Heart left ventricle (tissue), 16 donors: ENCODE results near the gene KCTD5. TPM values are rescaled to one million over a fixed set of nuclear protein-coding genes. Genes with fewer than 3 reads are reported as not detected.

ENCODE experiments used
- ATAC-seq, 4 donors: fragments of 200-7000 bp; cut with Tn5 transposase; one replicate each; pipeline ENCODE4 v1.9.1; 2020 to 2022; ENCODE audit warnings: moderate library complexity in 4 of 4, mild to moderate bottlenecking in 3 of 4, moderate number of reproducible peaks in 1 of 4
- DNase-seq, 5 donors: peaks; one replicate each; pipeline ENCODE4 v3.0.0-alpha.2; 2020
- H3K27ac ChIP-seq, 12 donors: fragments of 200-600 bp; sonication (generic) in 4 of 12; one replicate each; pipeline versions ENCODE4 v1.5.0 to v1.8.0; 2016 to 2022; ENCODE audit warnings: mild to moderate bottlenecking in 2 of 12
- H3K27me3 ChIP-seq, 9 donors: fragments of 200-600 bp; sonication (generic) in 2 of 9; one replicate each; pipeline versions ENCODE4 v1.5.1 to v1.8.0; 2016 to 2022; ENCODE audit warnings: mild to moderate bottlenecking in 3 of 9
- H3K36me3 ChIP-seq, 9 donors: fragments of 200-600 bp; sonication (generic) in 2 of 9; one replicate each; pipeline versions ENCODE4 v1.5.0 to v1.8.0; 2018 to 2022; ENCODE audit warnings: mild to moderate bottlenecking in 2 of 9
- H3K4me1 ChIP-seq, 12 donors: fragments of 200-600 bp; sonication (generic) in 4 of 12; one replicate each; pipeline versions ENCODE4 v1.5.0 to v1.8.0; 2016 to 2022; ENCODE audit warnings: mild to moderate bottlenecking in 3 of 12
- H3K4me3 ChIP-seq, 12 donors: fragments of 200-600 bp; sonication (generic) in 4 of 12; one replicate each; pipeline versions ENCODE4 v1.5.0 to v1.8.0; 2017 to 2022; ENCODE audit warnings: mild to moderate bottlenecking in 9 of 12, moderate library complexity in 4 of 12
- H3K9me3 ChIP-seq, 12 donors: fragments of 200-600 bp; sonication (generic) in 4 of 12; one replicate each; pipeline versions ENCODE4 v1.5.0 to v1.8.0; 2016 to 2022; ENCODE audit warnings: mild to moderate bottlenecking in 1 of 12
- CTCF ChIP-seq, 12 donors: fragments of 200-600 bp; sonication (generic) in 4 of 12; IDR thresholded peaks; one replicate each; pipeline versions ENCODE4 v1.5.0 to v1.8.0; 2018 to 2022; ENCODE audit warnings: antibody characterized with exemption in 12 of 12, mild to moderate bottlenecking in 5 of 12
- POLR2A ChIP-seq, 2 donors: fragments of 450-650 bp; IDR thresholded peaks; one replicate each; pipeline ENCODE4 v1.6.1; 2017; ENCODE audit warnings: antibody characterized with exemption in 2 of 2, mild to moderate bottlenecking in 2 of 2, moderate library complexity in 2 of 2
- WGBS, 4 donors: extraction: QIAGEN DNeasy Blood & Tissue Kit in 2 of 4; methylation state at CpG; one replicate each; pipeline versions ENCODE4 v1.1.5 to v1.1.7; 2013 to 2018; 5-methylcytosine and 5-hydroxymethylcytosine counted together
- intact Hi-C, 10 donors: fragments of 100-400 bp; cut with DNase I; formaldehyde crosslinking; loops; one replicate each; pipeline versions ENCODE4 v1.11.1 to v1.14.2; 2022
- polyA plus RNA-seq, 2 donors: library from polyadenylated mRNA; stranded (reverse); fragments of 200-250 nt; gene quantifications; one replicate each; pipeline ENCODE4 v1.2.3, GENCODE V29; 2013
- total RNA-seq, 9 donors: library from RNA; depleted of rRNA in 2 of 9; stranded (reverse); fragments of >200 nt in 2 of 9; fragmentation: NEBNext Ultra II Directional in 3 of 9; extraction: Animal tissue kit (Norgen Biotek cat#: 25700) in 3 of 9; gene quantifications; one replicate each; pipeline versions ENCODE4 v1.1.0 to v1.2.4, GENCODE V29; 2016 to 2023
- donor health status: ischemic (EF 13 %, LVEDD 7.1; RV severe dilation, severe dysfunction).
- donor health status: healthy with polysubstance abuse.
- donor health status: DM: no; HTN: yes; CAD: no.
- donor health status: DM: no; HTN: no; CAD: no.
- donor health status: ischemic (EF 25% LVEDD 6.9; RV normal size, moderate dysfunction).
- donor health status: ischemic (EF 25% LVEDD 5.7; RV mildly dilated, moderate dysfunction).
- donor health status: healthy.
- donor health status: DM: yes; HTN: yes; CAD: no.
- donor health status: ischemic (EF 35%, LVEDD 5.7; RV mildly dilated, moderate dysfunction).
- donor health status: nonischemic (EF 11% LVEDD 7.7; RV severe dilation, severe dysfunction).
- donor health status: DM: yes; HTN: yes; CAD: no.
- donor health status: PGD.
- donor health status: ischemic (EF 29% LVEDD 5.4; RV normal size, mild dysfunction).
- donor health status: nonischemic (EF 23%, LVEDD 6.1; RV moderate dilation, normal function).

The KCTD5 gene
- total and polyA plus RNA-seq, 11 donors, result 6.2 to 24.3 (median 11.1) TPM

- intact Hi-C loops, result no loop called here
- ATAC-seq, result peak in 1 of 4 donors; percentile 15
Measured at GRCh38 chr16:2737895-2738418, 55.6 kb downstream of the KCTD5 start.

GRCh38 chr16:2738615-2739014, 56.3 kb downstream of the KCTD5 start:
- intact Hi-C loops, result no loop called here

More at GRCh38 chr16:2737895-2738418, 55.6 kb downstream of the KCTD5 start:
- H3K27me3 ChIP-seq, result peaks cover 0 to 8% (median 0%) of the 10 kb centered on the region in 9 donors
- H3K4me1 ChIP-seq, result no peaks in the 10 kb centered on the region
- H3K27ac ChIP-seq, result no peak overlapping the region
- H3K9me3 ChIP-seq, result no peaks in the 10 kb centered on the region
- no peak for TF ChIP-seq POLR2A (IDR thresholded peaks at IDR 0.05)
- TF ChIP-seq CTCF (IDR thresholded peaks at IDR 0.05), result no peak
- peak in 1 of 5 donors; percentile 19 for DNase-seq
- 76 to 89% (median 83%) methylated on average over 7 of the region's 7 CpGs for WGBS, 4 donors
- H3K36me3 ChIP-seq, result no peaks in the 10 kb centered on the region
- no peak overlapping the region for H3K4me3 ChIP-seq

GRCh38 chr16:2739625-2740430, 57.5 kb downstream of the KCTD5 start:
- WGBS, 4 donors, result 55 to 66% (median 61%) methylated on average over 5 to 8 of the region's 8 CpGs
- peaks cover 0 to 8% (median 0%) of the 10 kb centered on the region in 9 donors for H3K27me3 ChIP-seq
- H3K9me3 ChIP-seq, result no peaks in the 10 kb centered on the region
- no peak for DNase-seq
- ATAC-seq, result no peak
- H3K27ac ChIP-seq, result no peak overlapping the region
- H3K36me3 ChIP-seq, result no peaks in the 10 kb centered on the region
- TF ChIP-seq POLR2A (IDR thresholded peaks at IDR 0.05) (no peak), CTCF (IDR thresholded peaks at IDR 0.05) (no peak)
- H3K4me3 ChIP-seq, result no peak overlapping the region
- intact Hi-C loops, result no loop called here
- no peaks in the 10 kb centered on the region for H3K4me1 ChIP-seq

More at GRCh38 chr16:2738615-2739014, 56.3 kb downstream of the KCTD5 start:
- no peak for ATAC-seq
- no peak for DNase-seq
- H3K9me3 ChIP-seq, result no peaks in the 10 kb centered on the region
- no peak overlapping the region for H3K4me3 ChIP-seq
- no peaks in the 10 kb centered on the region for H3K36me3 ChIP-seq
- TF ChIP-seq POLR2A (IDR thresholded peaks at IDR 0.05), result no peak
- TF ChIP-seq CTCF (IDR thresholded peaks at IDR 0.05), result no peak
- 78 to 79% (median 79%) methylated on average over 2 to 5 of the region's 5 CpGs; no CpG with 5 or more reads in 1 of the 4 donors for WGBS, 4 donors
- no peak overlapping the region for H3K27ac ChIP-seq
- H3K4me1 ChIP-seq, result no peaks in the 10 kb centered on the region
- H3K27me3 ChIP-seq, result peaks cover 0 to 8% (median 0%) of the 10 kb centered on the region in 9 donors

GRCh38 chr16:2740476-2740875, 58.2 kb downstream of the KCTD5 start:
- Histone ChIP-seq H3K9me3 (no peaks in the 10 kb centered on the region), H3K36me3 (no peaks in the 10 kb centered on the region), H3K27ac (no peak overlapping the region), H3K4me1 (no peaks in the 10 kb centered on the region), H3K27me3 (peaks cover 0 to 8% (median 0%) of the 10 kb centered on the region in 9 donors), H3K4me3 (no peak overlapping the region)
- ATAC-seq (no peak), DNase-seq (no peak)
- intact Hi-C loops, result no loop called here
- TF ChIP-seq CTCF (IDR thresholded peaks at IDR 0.05), result no peak
- no peak for TF ChIP-seq POLR2A (IDR thresholded peaks at IDR 0.05)
- WGBS, 4 donors, result 85 to 87% (median 87%) methylated on average over 6 of the region's 6 CpGs
